ENCODE measurements around the gene CHIT1.
"Not testable (repeated sequence)": the region's sequence is repeated elsewhere in the genome, so short reads cannot be mapped to it uniquely, and the experiment has no call there.

CHIT1 gene

GRCh38 chr1:203239526-203240305 lies 10.2 kb upstream of the CHIT1 start:
- FAIRE-seq, result no peak
- TF ChIP-seq CTCF (IDR thresholded peaks at IDR 0.05; ENCODE audit: insufficient read depth, missing control alignments), result no peak
- no peak for DNase-seq (ENCODE audit: insufficient read length, low spot score)

GRCh38 chr1:203239081-203239480 lies 9.6 kb upstream of the CHIT1 start:
- TF ChIP-seq CTCF (IDR thresholded peaks at IDR 0.05; ENCODE audit: insufficient read depth, missing control alignments), result no peak
- DNase-seq (ENCODE audit: insufficient read length, low spot score), result no peak
- no peak for FAIRE-seq

GRCh38 chr1:203238535-203238934 lies 9.1 kb upstream of the CHIT1 start:
- no peak for DNase-seq (ENCODE audit: insufficient read length, low spot score)
- no peak for FAIRE-seq
- TF ChIP-seq CTCF (IDR thresholded peaks at IDR 0.05; ENCODE audit: insufficient read depth, missing control alignments), result no peak

GRCh38 chr1:203234901-203235300 lies 5.4 kb upstream of the CHIT1 start:
- not testable (repeated sequence) for FAIRE-seq; DNase-seq (ENCODE audit: insufficient read length, low spot score)

- no peak for FAIRE-seq
These were observed 803 bp downstream of the CHIT1 start for GRCh38 chr1:203228670-203229069.

GRCh38 chr1:203227371-203228083 lies 1.9 kb downstream of the CHIT1 start:
- TF ChIP-seq CTCF (IDR thresholded peaks at IDR 0.05; ENCODE audit: insufficient read depth, missing control alignments), result no peak
- DNase-seq (ENCODE audit: insufficient read length, low spot score), result no peak
- no peak for FAIRE-seq

More at GRCh38 chr1:203228670-203229069, 803 bp downstream of the CHIT1 start:
- no peak for DNase-seq (ENCODE audit: insufficient read length, low spot score)
- no peak for TF ChIP-seq CTCF (IDR thresholded peaks at IDR 0.05; ENCODE audit: insufficient read depth, missing control alignments)

- no peak for FAIRE-seq
- no peak for DNase-seq (ENCODE audit: insufficient read length, low spot score)
- no peak for TF ChIP-seq CTCF (IDR thresholded peaks at IDR 0.05; ENCODE audit: insufficient read depth, missing control alignments)
These were observed 4.4 kb downstream of the CHIT1 start for GRCh38 chr1:203225071-203225470.

Measured in D721Med (cell line).